ENCODE results near the gene SHANK1.

SHANK1 gene

GRCh38 chr19:50711196-50711595 is 8.4 kb downstream of the SHANK1 start:
- no peak for DNase-seq

GRCh38 chr19:50710612-50711011 is 9.0 kb downstream of the SHANK1 start:
- no peak for DNase-seq

GRCh38 chr19:50710094-50710493 is 9.5 kb downstream of the SHANK1 start:
- DNase-seq = no peak

DNA sequence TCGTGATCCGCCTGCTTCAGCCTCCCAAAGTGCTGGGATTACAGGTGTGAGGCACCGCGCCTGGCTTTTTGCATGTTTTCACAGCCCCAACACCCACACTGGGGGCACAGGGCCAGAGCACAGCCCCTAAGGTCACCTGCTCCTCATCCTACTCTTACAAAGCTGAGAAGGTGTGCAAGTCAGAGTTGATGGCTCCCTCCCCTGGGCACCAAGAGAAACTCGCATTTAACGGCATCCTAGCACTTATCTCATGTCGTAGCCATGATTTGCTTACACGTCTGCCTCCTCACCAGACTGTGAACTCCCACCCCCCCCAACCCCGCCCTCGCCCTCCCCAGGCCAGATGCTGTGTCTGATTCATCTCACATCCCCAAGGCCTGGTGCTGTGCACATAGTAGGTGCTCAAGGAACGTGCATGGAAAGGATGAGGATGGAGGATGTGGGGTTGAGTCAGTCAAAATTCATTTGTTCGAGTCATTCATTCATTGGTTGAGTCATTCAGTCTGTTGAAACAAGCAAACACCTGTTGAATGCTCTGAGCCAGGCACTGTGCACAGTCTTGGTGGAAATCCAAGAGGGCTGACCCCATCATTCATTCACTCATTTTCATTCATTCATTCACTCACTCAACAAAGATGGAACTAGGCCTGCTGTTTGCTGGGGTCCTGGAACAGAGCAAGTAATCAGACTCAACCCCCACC is 11.3 kb downstream of the SHANK1 start:
- no peak for DNase-seq

DNA sequence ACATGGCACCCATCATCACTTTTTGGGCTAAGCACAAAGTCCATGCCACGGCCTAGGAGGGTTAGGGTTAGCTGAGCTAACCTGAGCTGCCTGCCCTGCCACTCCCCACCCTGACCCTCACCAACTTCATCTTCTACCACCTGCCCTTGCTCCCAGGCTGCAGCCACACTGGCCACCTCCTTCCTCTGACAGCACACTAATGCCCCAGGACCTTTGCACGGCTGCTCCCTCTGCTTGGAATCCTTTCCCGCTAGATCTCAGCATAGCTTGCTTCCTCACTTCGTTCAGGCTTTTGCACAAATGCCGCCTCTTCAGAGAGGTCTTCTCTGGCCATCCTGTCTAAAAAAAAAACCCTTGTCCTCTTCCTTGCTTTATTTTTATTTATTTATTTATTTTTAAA is 13.2 kb downstream of the SHANK1 start:
- DNase-seq = no peak

- peak; percentile 61 for DNase-seq
Measured at GRCh38 chr19:50705422-50706019, 14.1 kb downstream of the SHANK1 start.

DNA sequence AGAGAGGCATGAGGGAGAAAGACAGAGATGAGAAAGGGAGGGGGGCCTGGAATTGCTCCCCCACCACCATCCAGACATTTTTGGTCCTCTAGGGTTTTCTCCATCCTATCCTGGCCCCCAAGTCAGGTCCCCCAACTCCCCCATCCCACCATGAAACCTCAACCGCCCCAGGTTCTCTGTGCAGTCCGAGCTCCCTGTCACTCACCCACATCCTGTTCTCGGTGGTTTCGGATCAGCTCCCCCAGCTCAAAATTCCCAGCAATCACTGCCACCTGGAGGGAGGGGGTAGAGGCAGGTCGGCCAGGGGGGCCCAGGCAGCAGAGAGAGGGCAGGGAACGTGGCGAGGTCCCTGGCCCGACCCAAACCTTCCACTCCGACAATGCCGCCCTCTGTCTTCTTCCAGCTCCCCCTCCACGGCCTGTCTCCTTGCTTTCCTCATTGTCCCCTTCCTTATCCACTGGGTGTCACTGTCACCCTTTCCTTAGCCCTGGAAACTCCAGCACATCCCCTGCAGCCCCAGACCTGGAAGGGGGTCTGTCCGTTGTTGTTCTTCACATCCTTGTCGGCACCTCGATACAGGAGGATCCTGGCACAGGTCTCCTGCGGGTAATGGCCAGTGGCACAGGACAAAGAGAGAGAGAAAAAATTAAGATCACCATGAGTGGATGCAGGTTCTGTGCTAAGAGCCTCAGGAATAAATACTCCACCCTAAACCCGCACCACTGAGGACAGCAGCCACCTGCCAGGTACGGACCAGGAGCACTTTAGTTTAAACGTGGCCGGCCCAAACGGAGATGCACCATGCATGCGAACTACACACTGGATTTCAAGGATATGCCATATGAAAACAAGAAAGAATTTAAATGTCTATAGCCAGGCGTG is 15.4 kb downstream of the SHANK1 start:
- DNase-seq = no peak

DNA sequence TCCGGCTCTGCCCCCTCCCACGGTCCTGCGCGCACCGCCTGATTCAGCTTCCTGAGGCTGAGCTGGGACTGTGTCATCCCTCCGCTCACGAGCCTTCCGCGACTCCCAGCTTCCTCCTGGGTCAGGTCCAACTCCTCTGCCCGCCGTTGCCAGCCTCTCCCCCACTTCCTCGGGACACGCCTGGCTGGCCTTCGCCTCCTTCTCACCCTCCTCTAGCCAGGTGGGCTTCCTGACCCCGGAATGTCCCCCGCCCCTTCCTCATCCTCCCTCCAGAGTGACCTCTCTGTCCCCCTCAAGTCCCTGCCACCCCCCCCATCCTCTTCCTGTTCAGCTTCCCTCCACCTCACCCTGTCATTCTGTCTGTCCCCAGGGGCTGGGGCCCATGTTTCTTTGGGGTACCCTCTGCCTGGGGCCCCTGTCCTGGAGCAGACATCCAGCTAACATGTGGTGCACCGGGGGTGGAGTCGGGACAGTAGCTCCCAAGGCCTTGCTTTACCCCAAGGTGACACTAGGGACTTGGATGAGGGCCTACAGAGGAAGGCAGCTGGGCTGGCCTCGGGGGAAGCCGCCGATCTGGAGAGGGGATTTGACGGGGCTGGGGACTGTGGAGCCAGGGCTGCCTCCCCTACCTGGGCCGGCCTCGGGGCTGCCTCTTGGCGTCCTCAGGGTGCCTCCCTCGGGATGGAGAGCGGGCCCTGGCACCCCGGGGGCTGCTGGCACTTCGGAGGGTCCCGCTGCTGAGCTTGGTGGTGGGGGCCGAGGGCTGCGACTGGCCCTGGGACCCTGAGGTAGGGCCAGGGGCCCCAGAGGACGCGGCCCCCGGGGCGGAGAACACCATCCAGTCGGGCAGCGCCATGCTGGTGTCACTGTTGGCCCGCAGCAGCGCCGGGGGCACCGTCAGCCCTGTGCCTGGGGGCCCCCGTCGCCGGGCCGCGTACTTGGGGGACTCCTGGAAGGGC is 16.5 kb downstream of the SHANK1 start:
- DNase-seq = no peak

DNA sequence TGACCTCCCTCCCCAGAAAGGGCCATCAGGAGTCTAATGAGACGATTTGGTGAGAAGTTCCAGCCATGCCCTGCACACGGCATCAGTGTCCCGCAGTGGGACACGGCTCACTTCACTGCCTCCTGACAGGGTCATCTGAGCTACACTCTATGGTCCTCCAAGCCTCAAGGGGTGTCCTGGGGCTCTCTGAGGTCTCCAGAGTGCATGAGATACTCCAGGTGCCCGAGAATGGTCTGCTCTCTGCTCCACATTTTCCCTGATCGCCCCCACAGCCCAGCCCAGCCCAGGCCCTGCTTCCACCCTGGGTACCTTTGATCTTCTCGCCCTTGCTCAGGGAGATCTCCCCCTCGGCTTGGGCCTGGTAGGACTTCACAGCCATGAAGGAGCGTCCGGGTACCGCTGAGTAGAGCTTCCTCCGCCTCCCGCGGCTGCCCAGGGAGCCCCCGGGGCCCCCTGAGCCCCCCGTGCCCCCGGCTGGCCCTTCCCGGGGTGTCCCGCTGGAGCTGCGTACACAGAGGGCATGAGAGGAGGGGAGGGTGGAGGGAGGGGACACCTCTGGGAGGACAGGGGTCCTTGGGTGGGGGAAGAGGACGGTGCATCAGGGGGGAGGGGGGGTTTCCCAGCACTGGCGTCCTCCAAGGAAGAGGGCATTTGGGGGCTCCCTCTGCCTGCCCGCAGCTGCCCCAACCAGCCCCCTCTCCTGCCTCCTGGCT is 17.3 kb downstream of the SHANK1 start:
- DNase-seq = no peak

DNA sequence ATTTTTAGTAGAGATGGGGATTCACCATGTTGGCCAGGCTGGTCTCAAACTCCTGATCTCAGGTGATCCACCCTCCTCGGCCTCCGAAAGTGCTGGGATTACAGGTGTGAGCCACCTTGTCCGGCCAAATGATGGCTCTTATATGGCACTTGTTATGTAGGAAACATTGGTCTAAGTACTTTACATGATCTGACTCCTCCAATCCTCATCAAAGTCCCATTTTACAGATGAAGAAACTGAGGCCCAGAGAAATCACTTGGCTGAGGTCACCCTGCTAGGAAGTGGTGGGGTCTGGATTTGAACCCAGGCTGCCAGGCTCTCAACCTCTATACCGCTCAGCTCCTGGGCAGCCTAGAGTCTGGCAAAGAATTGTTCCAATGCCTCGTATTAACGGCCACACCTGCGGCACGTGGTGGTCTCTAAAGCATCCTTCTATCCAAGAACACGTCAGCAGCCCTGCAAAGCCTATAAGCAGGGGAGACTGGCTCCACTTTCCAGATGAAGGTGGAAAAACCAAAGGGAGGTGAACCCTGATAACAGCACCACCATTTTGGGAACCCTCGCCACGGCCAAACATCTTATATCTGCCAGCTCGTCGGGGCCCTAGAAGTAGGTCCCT is 18.1 kb downstream of the SHANK1 start:
- no peak for DNase-seq

- DNase-seq = no peak
Measured at GRCh38 chr19:50697414-50698124, 22.0 kb downstream of the SHANK1 start.

DNA sequence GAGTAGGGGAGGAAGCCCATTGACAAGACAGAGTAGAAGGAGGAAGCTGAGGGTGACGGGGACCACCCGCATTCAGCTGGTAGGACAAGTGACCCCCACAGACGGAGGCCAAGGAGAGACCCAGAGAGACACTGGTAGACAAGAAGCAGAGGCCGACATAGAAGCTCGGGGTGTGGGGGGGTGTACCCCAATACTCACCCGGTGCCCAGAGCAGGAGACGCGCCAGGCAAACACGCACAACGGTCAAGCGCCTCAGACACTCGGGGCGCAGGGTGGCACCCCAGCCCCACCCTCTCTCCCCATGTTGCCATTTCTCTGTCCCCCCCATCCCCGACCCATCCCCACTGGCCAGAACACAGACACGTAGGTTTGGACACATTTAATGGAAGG is 23.5 kb downstream of the SHANK1 start:
- no peak for DNase-seq

DNA sequence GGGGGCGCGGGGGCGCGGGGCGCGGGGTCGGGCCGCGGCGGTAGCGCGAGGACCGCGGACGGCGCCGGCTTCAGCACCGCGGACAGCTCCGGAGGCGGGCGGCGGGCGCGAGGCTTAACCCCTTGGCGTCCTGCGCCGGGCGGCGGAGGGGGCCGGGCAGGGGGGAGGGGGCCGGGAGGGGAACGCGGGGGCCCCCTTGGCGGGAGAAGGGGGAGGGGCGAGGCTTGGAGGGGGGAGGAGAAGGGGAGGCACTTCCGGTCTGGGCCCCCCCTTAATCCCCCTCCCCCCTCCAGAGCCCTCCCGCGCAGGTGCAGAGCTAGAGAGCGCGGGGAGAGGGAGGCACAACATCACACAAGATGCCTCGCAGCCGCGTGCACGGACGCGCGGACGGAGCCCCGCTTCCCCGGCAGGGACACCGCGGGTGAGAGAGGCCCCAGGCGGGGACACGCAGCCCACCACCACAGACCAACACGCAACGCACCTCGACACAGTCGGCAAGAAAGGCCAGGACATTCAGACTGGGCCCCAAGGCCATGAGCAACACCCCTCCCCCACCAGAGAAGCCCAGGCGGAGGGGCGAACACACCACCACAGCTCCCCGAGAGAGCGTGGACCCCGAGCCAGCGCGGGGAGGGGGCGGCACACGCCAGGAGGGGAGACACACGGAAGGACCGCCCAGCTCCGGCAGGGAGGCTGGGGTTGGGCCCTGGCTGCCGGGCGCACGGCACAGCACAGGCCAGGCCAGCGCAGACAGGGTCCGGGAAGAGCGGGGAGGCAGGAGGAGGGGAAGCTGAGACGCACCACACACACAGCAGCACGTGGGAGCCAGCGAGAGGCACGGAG is 24.1 kb downstream of the SHANK1 start:
- DNase-seq = no peak

GRCh38 chr19:50694815-50695145 is 24.8 kb downstream of the SHANK1 start:
- DNase-seq = no peak

- DNase-seq = no peak
Measured at GRCh38 chr19:50693064-50693975, 26.3 kb downstream of the SHANK1 start.

GRCh38 chr19:50690439-50690838 is 29.2 kb downstream of the SHANK1 start:
- DNase-seq = no peak

DNA sequence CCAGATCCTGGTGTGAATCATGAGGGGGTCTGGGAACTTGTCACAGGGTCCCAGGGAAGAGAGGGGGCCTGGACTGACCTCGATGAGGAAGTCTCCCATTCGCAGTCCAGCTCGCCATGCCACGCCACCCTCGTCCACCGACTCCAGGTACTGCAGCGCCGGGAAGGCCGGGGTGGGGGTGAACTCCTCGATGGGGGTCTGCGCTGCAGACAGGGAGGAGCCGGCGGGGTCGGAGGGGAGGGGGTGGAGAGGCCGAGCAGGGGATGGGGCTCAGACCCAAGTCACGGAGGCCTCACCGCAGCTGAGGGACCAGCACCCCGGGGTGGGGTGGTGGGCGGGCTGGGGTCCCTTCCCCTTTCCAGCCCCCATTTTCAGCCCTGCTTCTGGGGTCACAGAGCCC is 30.8 kb downstream of the SHANK1 start:
- no peak for DNase-seq

DNA sequence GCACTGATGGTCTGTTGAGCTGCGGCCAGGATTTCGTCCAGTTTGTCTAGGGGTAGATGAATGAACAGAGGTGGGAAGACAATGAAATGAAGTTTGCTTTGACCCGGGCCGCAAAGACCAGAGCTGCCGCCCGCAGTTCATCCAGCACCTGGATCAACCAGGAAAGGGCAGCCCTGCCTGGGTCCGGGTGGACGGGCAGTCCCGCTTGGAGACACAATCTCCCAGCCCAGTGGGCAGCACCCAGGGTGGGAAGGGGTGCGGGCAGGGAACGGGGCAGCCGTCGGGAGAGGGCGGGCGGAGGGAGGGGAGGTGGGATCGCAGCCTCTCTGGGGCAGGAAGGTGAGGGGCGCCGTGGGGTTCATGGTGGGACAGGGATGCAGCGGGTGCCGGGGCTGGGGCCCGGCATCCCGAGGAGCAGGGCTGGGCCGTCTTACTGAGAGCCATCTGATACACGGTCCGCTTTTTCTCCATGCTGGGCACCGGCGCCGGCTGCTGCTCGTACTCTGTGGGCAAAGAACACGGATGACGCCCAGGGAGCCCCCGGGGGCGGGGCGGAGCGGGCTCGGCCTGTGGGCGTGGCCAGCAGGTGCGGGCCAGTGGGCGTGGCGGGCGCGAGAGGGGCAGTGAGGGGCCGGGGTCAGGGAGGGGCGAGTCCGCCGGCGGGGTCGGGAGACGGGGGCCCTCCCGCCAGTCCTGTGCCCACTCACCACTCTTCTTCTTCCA is 33.1 kb downstream of the SHANK1 start:
- DNase-seq = no peak

Data from activated CD4-positive, alpha-beta T cell treated with anti-CD3 and anti-CD28 coated beads, Interleukin-10, Interleukin-2, amounts not matched to agents 100 ng/mL and 50 ng/mL, durations not matched to agents 16 hours and 8 hours (primary cell).